Measurements from ENCODE around the gene POLR3B.
"Not testable (repeated sequence)": the region's sequence is repeated elsewhere in the genome, so short reads cannot be mapped to it uniquely, and the experiment has no call there.

The POLR3B gene

DNA sequence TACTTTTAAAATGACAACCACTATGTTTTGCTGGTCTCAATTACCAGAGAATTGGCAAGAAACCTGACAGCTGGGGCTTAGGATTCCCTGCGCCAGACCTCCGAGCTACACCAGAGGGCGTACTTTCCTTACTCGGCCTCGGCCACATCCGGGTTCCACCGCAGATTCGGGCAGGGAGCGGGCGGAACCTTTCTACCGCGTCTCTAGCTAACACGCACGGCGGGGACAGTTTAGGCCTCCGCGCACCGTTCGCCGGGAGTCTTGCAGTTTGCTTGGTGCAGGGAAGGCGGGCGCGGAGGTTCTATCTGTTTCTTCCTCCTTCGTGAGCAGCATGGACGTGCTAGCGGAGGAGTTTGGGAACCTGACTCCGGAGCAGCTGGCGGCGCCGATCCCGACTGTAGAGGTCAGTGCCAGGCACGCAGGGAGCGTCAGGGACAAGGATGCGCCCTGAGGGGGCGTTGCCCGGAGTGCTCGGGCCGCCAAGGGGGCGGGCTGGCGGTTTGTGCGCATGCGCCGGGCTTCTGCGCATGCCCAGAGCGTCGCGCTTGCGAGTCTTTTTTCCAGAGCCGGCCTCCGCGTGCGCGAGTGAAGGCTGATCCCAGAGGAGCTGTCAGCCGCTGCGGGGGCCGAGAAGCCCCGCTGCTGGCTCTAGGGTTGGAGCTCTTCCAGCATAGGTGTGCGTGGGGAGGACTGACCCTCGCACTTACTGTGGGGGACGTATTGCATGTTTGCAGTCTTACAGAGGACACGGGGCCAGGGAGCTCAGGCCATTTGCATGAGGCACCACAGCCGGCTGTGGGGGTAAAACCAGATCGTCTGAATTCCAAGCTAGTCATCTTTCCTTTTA lies at the start of gene POLR3B:
Gene POLR3B (plus strand): TSS at position 200 of the 847 bp plus-strand sequence. CDS start 132 bp downstream, at position 332.
- DNase-seq: peak; percentile 80

DNA sequence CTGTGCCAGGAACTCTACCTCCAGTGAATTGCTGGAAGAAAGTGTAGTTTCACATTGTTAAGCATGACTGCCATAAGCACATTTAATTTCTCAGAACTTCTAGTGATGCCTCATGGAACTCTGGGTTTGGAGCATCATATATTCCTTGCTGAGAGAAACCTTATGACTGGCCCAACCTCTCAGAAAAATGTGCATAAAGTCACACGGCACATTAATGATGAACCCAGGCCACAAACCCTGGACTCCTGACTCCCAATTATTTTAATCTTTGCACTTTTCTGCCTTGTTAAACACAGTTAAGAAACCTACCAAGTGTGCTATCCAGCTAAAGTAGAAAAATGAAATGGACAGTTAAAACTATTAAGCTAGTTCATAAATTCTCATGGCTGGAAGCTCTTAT lies 49.4 kb upstream of the POLR3B start:
- no peak for DNase-seq

DNA sequence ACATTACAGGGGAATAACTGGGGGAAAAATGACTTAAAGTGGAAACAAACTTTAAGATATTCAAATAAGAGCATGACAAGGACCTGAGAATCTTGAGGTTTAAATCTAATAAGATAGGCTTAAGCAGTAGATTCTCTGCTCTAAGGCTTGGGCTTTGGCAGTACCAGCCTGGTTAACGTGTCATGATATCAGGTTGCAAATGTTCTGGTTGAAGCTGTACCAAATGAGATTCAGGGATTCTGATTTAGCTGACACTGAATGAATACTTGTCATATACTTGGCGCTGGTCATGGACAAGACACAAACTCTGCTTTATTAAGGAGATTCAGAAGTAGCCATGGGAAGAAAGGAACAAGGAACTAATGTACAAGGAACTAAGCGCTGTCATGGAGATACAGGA lies 48.9 kb upstream of the POLR3B start:
- DNase-seq: no peak

- no peak for DNase-seq
Measured at GRCh38 chr12:106309671-106310505, 47.7 kb upstream of the POLR3B start.

DNA sequence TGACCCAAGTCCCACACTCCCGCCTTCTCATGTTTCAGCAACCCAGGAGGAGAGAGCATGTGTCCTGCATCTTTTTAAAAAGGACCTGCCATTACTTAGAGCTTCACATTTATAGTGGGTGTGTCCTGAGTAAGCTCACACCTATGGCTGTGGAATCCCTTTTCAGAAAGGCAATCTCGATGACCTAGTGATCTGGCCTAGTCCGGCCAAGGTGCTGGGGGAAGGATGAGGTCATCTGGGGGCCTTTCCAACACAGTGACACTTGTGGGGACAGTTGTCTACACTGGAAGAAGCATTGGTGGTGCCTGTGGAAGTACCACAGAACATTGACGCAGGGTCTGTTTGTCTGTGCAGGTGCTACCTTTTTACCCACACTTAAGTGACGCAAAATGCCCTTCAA lies 46.9 kb upstream of the POLR3B start:
- no peak for DNase-seq

DNA sequence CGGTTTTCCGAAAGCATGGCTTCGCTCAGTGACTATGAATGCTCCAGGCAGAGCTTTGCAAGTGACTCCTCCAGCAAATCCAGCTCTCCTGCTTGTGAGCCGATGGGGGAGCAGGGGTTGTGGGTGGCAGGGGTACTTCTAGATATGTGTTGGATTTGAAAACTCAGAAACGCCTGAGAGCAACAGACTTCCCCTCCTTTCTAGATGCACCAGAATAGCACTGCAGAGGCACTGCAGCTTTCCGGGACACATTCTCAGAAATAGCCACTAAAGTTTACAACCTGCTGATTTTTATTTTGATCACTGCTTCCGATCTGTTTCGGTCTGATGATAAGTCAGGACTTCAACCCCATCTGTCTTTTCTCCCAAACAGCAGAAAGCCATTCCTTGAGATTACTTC lies 46.4 kb upstream of the POLR3B start:
- DNase-seq: no peak

- DNase-seq: not testable (repeated sequence)
Measured at GRCh38 chr12:106313413-106313812, 44.1 kb upstream of the POLR3B start.

- DNase-seq: no peak
Measured at GRCh38 chr12:106315523-106315922, 42.0 kb upstream of the POLR3B start.

GRCh38 chr12:106317406-106318082 lies 40.0 kb upstream of the POLR3B start:
- DNase-seq: no peak

DNA sequence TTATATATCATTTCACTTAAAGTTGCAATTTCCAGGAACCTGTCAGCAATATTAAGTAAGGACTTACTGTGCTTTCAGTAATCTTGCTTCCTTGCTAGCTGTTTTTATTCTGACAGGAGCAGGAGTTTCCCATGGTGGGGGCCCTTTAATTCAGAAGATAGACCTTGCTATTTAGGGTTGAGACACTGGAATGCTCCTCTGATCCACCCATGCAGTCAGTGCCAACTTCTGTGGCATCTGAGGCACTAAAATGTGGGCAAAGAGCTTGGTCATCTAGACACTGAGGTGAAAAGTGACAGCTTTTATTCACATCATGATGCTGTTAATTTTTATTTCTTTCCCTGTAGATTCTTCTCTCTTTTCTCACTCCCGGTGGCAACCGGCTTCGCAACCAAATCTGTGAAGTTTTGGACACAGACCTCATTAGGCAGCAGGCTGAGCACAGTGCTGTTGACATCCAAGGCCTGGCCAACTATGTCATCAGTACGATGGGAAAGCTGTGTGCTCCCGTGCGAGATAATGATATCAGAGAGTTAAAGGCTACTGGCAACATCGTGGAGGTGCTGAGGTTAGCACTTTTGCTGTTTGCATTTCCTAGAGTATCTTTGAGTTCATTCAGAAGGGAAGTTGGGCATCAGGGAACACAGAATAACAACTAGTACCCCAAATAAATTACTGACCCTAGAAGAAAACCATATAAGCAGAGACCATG lies 36.3 kb upstream of the POLR3B start:
- no peak for DNase-seq

GRCh38 chr12:106323537-106323936 lies 34.0 kb upstream of the POLR3B start:
- DNase-seq: no peak

DNA sequence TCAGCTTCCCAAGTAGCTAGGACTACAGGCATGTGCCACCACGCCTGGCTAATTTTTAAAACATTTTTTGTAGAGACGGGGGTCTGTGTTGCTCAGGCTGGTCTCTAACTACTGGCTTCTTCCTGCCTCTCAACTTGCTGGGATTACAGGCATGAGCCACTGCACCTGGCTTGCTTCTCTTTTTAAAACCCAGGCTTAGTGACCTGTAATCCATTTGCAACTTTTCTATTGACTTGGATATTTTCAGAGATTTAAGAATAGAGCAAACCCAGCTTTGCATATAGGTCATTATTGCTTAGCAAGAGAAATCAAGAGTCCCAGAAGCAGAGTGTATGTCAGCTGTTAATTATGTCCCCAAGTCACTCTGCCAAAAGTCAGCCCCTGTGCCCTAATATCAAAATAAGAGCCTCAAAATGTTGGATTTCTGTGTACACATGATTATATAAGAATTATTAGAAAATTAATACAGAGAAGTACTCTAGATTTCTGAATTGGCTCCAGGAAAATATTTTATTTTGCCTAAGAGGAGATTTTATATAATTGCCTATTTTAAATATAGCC lies 30.2 kb upstream of the POLR3B start:
- DNase-seq: no peak

GRCh38 chr12:106328735-106329134 lies 28.8 kb upstream of the POLR3B start:
- no peak for DNase-seq

- DNase-seq: no peak
Measured at GRCh38 chr12:106329231-106329982, 28.1 kb upstream of the POLR3B start.

DNA sequence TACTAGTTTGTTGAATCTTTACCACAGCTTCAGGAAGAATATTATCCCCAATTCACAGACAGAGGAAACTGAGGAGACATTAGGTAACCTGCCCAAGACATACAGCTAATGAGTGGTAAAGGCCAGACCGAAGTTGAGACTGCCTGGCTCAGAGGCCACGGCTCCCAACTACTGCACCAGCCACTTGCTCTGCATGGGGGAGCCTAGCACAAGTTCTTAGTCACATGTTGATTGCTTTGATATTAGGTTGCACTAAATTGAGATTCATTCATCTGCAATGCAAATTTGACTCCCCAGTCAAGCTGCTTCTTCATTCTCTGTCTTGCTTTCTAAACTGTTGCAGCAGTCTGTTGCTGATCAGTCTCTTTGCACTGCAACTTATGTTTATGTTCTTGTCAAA lies 25.9 kb upstream of the POLR3B start:
- no peak for DNase-seq

- DNase-seq: no peak
Measured at GRCh38 chr12:106332536-106332935, 25.0 kb upstream of the POLR3B start.

DNA sequence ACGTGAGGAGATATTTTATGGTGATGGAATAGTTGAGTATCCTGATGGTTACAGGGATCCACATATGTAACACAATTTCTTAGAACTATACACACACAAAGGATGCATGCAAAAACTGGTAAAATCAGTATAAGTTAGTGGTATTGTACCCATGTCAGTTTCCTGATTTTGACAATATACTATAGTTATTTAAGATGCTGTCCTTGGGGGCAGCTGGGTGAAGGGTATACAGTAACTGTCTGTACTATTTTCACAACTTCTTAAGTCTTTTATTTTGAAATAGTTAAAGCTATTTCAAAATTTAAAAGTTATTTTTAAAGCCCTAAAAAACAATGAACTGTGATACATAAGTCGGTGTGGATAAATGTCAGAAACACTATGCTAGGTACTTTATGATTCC lies 24.5 kb upstream of the POLR3B start:
- no peak for DNase-seq

DNA sequence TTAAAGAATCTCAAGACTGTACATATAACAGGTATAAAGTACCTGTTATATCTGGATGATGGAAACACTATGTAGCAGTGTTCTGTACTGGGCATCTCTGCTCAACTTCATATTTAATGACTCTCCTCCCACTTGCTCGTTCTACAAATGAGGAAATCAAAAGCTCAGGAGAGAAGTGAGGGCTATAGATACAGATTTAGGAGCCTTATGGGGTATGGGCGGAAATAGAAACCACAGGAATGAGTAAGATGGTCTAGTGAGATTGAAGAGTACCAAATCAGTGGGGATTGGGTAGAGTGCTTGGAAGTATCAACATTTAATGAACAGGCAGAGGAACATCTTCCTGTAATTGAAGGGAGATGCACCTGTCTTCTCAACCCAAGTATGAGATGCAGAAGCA lies 23.8 kb upstream of the POLR3B start:
- no peak for DNase-seq

DNA sequence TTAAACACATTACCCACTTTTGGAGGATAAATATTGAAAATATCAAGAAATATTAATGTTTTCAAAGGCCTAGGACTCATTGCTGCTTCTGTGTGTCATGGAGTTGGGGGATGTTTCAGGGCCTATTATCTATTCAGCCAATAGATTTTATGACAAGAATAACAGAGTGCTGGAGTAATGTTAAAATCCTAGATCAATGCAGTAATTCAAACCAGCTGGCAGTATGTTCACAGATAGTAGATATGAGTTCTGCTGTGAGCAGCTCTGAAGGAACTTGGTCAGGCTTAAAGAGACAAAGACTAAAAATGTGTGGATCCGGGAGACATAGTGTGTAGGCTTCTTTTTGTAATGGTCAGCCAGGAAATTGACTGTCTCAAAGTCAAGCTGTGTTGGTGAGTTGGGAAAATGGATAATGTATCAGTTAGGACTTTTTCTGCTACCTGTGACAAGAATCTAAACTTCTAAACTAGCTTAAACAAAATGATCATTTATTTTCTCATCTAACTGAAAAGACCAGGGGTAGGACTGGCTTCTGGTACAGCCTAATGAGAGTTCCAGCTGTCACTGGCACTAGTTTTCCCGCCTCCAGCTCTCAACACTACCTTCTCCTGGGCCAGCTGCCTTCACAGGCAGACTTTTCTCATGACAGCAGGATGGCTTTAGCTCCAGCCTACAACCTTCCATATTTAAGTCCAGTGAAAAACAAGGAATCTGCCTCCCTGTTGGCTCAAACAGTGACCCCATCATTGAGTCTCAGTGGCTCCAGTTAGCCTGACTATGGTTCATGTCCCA lies 16.3 kb upstream of the POLR3B start:
- DNase-seq: no peak

GRCh38 chr12:106342397-106343213 lies 14.9 kb upstream of the POLR3B start:
- DNase-seq: no peak
